CD8-positive, alpha-beta memory T cell (primary cell): ENCODE results near the gene PCGF5. TPM values are rescaled to one million over a fixed set of nuclear protein-coding genes. Genes with fewer than 3 reads are reported as not detected.
A peak's percentile ranks its signal among the peaks of the same experiment; 100 is the strongest.

Experiments used
- CTCF ChIA-PET: fragments of 350-600 bp; sonication (Branson Sonifier 250); formaldehyde crosslinking; loops from one replicate; lab custom pipeline; 2021; ENCODE audit warnings: antibody characterized with exemption; lab: Charles Lee
- POLR2A ChIA-PET: fragments of 350-600 bp; sonication (Branson Sonifier 250); formaldehyde crosslinking; loops from one replicate; lab custom pipeline; 2021; ENCODE audit warnings: antibody characterized with exemption; lab: Charles Lee
- DNase-seq, 5 donors: peaks; one replicate each; pipeline versions ENCODE4 v3.0.0 to v3.0.0-alpha.2; 2020 to 2022; ENCODE audit warnings: mixed read lengths in 1 of 5
- H3K27ac ChIP-seq: one replicate; pipeline ENCODE4 v1.7.0; 2013; ENCODE audit warnings: low read depth, mild to moderate bottlenecking, low read length, moderate library complexity
- H3K27me3 ChIP-seq: 2 replicates; pipeline ENCODE4 v1.7.0; 2013; ENCODE audit warnings: low read length, mild to moderate bottlenecking; ENCODE audit not compliant: insufficient read depth, poor library complexity, severe bottlenecking
- H3K36me3 ChIP-seq: 2 replicates; pipeline ENCODE4 v1.7.0; 2013; ENCODE audit warnings: mild to moderate bottlenecking, low read length, moderate library complexity; ENCODE audit not compliant: insufficient read depth
- H3K4me1 ChIP-seq: 2 replicates; pipeline ENCODE4 v1.7.0; 2013; ENCODE audit warnings: mild to moderate bottlenecking, low read length, moderate library complexity; ENCODE audit not compliant: insufficient read depth
- H3K4me3 ChIP-seq: 2 replicates; pipeline ENCODE4 v1.7.0; 2013; ENCODE audit warnings: mild to moderate bottlenecking, low read length
- H3K9me3 ChIP-seq: 2 replicates; pipeline ENCODE4 v1.7.0; 2013; ENCODE audit warnings: mild to moderate bottlenecking, low read length
- H3K27ac Mint-ChIP-seq, 8 donors: one replicate each; pipeline ENCODE4 v1.8.0; 2020 to 2021; ENCODE audit warnings: mixed read lengths in 8 of 8, mild to moderate bottlenecking in 6 of 8, inconsistent platforms in 3 of 8, moderate library complexity in 3 of 8
- H3K27me3 Mint-ChIP-seq, 2 donors: one replicate each; pipeline ENCODE4 v1.8.0; 2020 to 2021; ENCODE audit warnings: mixed read lengths in 2 of 2, mild to moderate bottlenecking in 1 of 2, moderate library complexity in 1 of 2
- H3K36me3 Mint-ChIP-seq, 3 donors: one replicate each; pipeline ENCODE4 v1.8.0; 2020 to 2021; ENCODE audit warnings: mixed read lengths in 3 of 3, inconsistent platforms in 1 of 3, mild to moderate bottlenecking in 1 of 3
- H3K4me1 Mint-ChIP-seq, 3 donors: one replicate each; pipeline ENCODE4 v1.8.0; 2020 to 2021; ENCODE audit warnings: mixed read lengths in 3 of 3, inconsistent platforms in 1 of 3, mild to moderate bottlenecking in 1 of 3
- H3K4me3 Mint-ChIP-seq, 7 donors: one replicate each; pipeline ENCODE4 v1.8.0; 2020 to 2021; ENCODE audit warnings: mixed read lengths in 7 of 7, mild to moderate bottlenecking in 6 of 7, moderate library complexity in 4 of 7, inconsistent platforms in 2 of 7
- H3K9me3 Mint-ChIP-seq, 5 donors: one replicate each; pipeline ENCODE4 v1.8.0; 2020 to 2022; ENCODE audit warnings: mixed read lengths in 5 of 5, mild to moderate bottlenecking in 3 of 5, moderate library complexity in 2 of 5, inconsistent platforms in 1 of 5
- polyA plus RNA-seq: library from polyadenylated mRNA; unstranded; fragments of 300-500 nt; fragmentation: Illumina TruSeq; gene quantifications from one replicate; pipeline ENCODE4 v1.2.3, GENCODE V29; 2021
- total RNA-seq, 2 experiments: library from RNA; stranded (reverse); gene quantifications; one replicate each; pipeline ENCODE4 v1.2.3, GENCODE V29; 2021

PCGF5 gene
- total and polyA plus RNA-seq, 3 experiments from 2014 or later: 57.0 to 68.4 (median 58.0) TPM

DNA sequence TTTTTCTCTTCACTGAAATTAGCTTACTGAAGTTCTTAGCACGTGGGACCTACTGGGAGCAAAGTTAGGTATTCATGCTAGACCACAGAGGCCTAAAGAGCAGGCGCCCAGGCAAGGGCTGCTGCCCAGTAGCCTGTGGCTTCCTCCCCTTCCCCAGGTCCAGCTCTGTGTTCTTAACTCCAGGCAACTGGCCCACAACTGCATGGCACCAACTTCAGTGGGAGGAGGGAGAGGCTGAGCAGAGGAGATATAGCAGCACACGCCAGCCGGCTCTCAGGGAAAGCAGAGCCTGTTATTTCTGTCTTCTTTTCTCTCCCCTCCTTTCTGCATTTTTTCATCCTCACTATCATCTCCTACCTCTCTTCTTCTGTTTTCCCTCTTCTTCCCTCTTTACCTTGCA lies 67.4 kb downstream of the PCGF5 start:
- peak overlapping the region in 2 of 8 donors; percentile 0 to 75 for H3K27ac Mint-ChIP-seq
- no peak overlapping the region for H3K4me3 ChIP-seq
- H3K9me3 Mint-ChIP-seq: no peaks in the 10 kb centered on the region
- H3K27ac ChIP-seq: no peak overlapping the region
- POLR2A ChIA-PET: no interaction called here
- H3K4me1 ChIP-seq: no peaks in the 10 kb centered on the region
- no peaks in the 10 kb centered on the region for H3K27me3 ChIP-seq
- H3K27me3 Mint-ChIP-seq: no peaks in the 10 kb centered on the region
- no peak for DNase-seq
- H3K9me3 ChIP-seq: no peaks in the 10 kb centered on the region
- H3K36me3 ChIP-seq: no peaks in the 10 kb centered on the region
- H3K36me3 Mint-ChIP-seq: peaks cover 0 to 6% (median 0%) of the 10 kb centered on the region in 3 donors
- CTCF ChIA-PET: interaction anchor here (1.1 to 4.8 kb wide), 2 partner anchors 11 kb away, joined by 3 to 23 read pairs; no protein-coding TSS in a partner anchor
- no peak overlapping the region for H3K4me3 Mint-ChIP-seq
- H3K4me1 Mint-ChIP-seq: no peaks in the 10 kb centered on the region

DNA sequence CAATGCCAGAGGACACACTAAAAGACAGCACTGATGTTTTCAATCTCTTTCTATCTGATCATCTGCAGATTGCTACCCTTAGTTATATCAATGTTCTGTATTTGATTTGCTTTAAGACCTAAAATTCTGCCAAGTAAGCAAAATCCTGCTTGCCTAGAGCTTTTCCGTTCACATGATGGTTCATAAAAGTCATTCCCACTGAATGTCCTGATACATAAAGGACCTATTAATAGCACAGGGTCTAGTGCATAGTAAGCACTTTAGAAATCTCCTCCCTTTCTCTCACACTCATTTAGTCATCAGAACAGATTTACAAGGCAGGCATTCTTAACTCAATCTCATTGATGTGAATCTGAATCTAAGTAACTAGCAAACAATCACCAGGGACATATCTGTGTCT lies 68.8 kb downstream of the PCGF5 start:
- Mint-ChIP-seq H3K9me3 (no peaks in the 10 kb centered on the region), H3K4me1 (no peaks in the 10 kb centered on the region), H3K4me3 (no peak overlapping the region), H3K27me3 (no peaks in the 10 kb centered on the region), H3K36me3 (peaks cover 0 to 5% (median 0%) of the 10 kb centered on the region in 3 donors), H3K27ac (no peak overlapping the region)
- H3K4me3 ChIP-seq: no peak overlapping the region
- H3K36me3 ChIP-seq: no peaks in the 10 kb centered on the region
- no peaks in the 10 kb centered on the region for H3K9me3 ChIP-seq
- H3K4me1 ChIP-seq: no peaks in the 10 kb centered on the region
- H3K27ac ChIP-seq: no peak overlapping the region
- ChIA-PET CTCF (interaction anchor here (4.8 kb wide), 1 partner anchor 9 kb away, joined by 23 read pairs; no protein-coding TSS in a partner anchor), POLR2A (no interaction called here)
- H3K27me3 ChIP-seq: no peaks in the 10 kb centered on the region
- no peak for DNase-seq

DNA sequence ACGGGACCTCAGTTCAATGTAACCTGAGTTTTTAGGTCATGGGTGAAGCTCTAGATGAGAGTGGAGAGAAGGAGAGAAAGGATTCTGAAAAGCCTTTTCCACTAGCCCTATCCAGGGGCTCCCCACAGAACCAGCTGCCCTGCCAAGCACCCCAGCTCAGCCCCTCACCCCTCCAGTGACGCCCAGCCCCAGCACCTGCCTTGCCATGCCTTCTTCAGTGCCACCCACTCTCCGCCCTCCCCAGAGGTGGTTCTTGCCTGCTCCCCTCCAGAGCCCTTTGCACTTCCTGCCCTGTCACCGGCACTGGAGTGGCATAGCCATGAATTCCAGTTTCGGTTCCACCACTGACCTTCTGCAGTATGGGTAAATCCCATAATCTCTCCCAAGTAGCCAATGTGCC lies 70.1 kb downstream of the PCGF5 start:
- Histone ChIP-seq H3K9me3 (no peaks in the 10 kb centered on the region), H3K36me3 (no peaks in the 10 kb centered on the region), H3K27me3 (no peaks in the 10 kb centered on the region), H3K4me1 (no peaks in the 10 kb centered on the region), H3K27ac (no peak overlapping the region), H3K4me3 (no peak overlapping the region)
- ChIA-PET POLR2A (no interaction called here), CTCF (interaction anchor here (4.8 kb wide), 1 partner anchor 8 kb away, joined by 23 read pairs; no protein-coding TSS in a partner anchor)
- peaks cover 2 to 3% of the 10 kb centered on the region in 2 donors for H3K27me3 Mint-ChIP-seq
- peak overlapping the region in 1 of 8 donors; percentile 11 for H3K27ac Mint-ChIP-seq
- no peak overlapping the region for H3K4me3 Mint-ChIP-seq
- H3K4me1 Mint-ChIP-seq: no peaks in the 10 kb centered on the region
- DNase-seq: no peak
- no peaks in the 10 kb centered on the region for H3K36me3 Mint-ChIP-seq
- no peaks in the 10 kb centered on the region for H3K9me3 Mint-ChIP-seq

DNA sequence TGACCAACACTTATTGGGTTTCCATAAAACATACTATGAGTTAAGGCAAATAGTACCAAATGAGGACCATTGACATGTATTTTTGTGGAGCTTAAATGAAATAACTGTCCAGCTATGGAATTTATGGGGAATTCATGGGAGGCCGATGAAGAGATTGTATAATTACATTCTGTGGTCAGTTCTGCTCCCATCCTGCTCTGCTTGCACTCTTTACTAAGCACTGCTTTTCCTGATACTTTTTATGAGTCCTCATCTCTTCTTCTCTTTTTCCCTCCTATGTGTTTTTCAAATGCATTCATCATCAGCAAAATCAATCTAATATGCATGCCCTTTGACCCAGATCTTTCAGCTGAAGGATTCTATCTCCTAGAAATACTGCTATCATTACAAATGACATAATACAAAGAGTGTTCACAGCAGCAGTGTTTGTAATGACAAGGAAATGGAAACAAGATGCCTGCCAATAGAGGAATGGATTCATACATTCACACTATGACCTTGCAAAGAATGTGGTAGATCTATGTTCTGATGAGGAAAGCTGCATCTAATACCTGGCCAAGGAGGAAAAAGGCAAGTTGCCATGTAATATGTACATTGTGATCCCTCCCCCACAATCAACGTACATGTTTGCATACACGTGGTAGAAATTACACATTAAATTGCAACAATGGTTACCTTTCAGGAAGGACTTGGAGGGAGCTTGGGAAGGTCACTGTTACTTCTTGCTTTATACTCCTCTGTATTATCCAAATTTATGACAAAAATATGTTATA lies 73.9 kb downstream of the PCGF5 start:
- ChIA-PET POLR2A (no interaction called here), CTCF (interaction anchor here (1.9 kb wide), 1 partner anchor 341 kb away, joined by 5 read pairs; no protein-coding TSS in a partner anchor)
- Histone ChIP-seq H3K36me3 (no peaks in the 10 kb centered on the region), H3K27me3 (peaks cover 6% of the 10 kb centered on the region), H3K4me3 (no peak overlapping the region), H3K4me1 (peaks cover 13% of the 10 kb centered on the region), H3K27ac (no peak overlapping the region), H3K9me3 (no peaks in the 10 kb centered on the region)
- no peaks in the 10 kb centered on the region for H3K9me3 Mint-ChIP-seq
- H3K36me3 Mint-ChIP-seq: no peaks in the 10 kb centered on the region
- no peak for DNase-seq
- no peak overlapping the region for H3K4me3 Mint-ChIP-seq
- peaks cover 8 to 10% of the 10 kb centered on the region in 2 donors for H3K27me3 Mint-ChIP-seq
- H3K4me1 Mint-ChIP-seq: peaks cover 9 to 16% (median 10%) of the 10 kb centered on the region in 3 donors
- H3K27ac Mint-ChIP-seq: no peak overlapping the region

DNA sequence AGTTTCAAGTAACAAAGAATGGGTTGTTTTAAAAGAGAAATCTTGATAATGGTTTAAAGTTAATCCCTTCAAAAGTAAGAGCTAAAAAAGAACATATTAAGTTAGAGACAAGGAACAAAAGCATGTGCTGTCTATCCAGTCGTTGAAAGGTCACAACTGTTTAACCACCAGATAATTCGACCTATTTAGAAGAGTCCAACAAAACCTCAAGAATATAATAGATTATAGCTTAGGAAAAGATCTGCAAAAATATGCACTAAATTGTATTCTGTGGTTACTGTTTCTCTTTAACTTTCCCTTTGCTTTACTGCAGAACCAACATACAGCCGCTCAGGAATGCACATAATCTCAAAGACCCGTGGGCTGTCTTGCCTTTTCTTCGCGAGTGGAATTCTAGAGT lies 74.9 kb downstream of the PCGF5 start:
- no peaks in the 10 kb centered on the region for H3K9me3 Mint-ChIP-seq
- Histone ChIP-seq H3K27me3 (peaks cover 6% of the 10 kb centered on the region), H3K36me3 (no peaks in the 10 kb centered on the region), H3K27ac (no peak overlapping the region), H3K9me3 (no peaks in the 10 kb centered on the region), H3K4me1 (peaks cover 13% of the 10 kb centered on the region), H3K4me3 (no peak overlapping the region)
- H3K27me3 Mint-ChIP-seq: peaks cover 8 to 10% of the 10 kb centered on the region in 2 donors
- no peak overlapping the region for H3K4me3 Mint-ChIP-seq
- no peak overlapping the region for H3K27ac Mint-ChIP-seq
- ChIA-PET POLR2A (no interaction called here), CTCF (no interaction called here)
- no peaks in the 10 kb centered on the region for H3K36me3 Mint-ChIP-seq
- H3K4me1 Mint-ChIP-seq: peaks cover 9 to 16% (median 10%) of the 10 kb centered on the region in 3 donors
- DNase-seq: no peak

DNA sequence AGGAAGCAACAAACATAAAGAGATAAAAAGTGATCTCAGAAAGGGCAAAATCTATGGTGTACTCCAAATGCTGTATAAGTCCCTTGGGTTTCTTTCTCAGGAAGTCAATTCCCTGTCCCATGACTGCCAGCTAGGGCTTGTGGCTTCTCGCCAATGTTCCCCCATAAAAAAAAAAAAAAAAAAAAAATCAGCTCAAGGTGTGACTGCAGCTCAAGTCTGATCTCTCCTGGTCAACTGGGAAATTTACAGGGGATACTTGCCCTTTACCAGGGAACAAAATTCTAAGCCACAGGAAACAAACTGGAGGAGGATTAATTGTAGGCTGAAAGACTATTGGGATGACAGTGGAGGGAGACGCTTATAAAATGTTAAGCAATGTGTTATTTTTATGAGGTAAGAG lies 76.0 kb downstream of the PCGF5 start:
- no peak for DNase-seq
- Histone ChIP-seq H3K36me3 (no peaks in the 10 kb centered on the region), H3K9me3 (no peaks in the 10 kb centered on the region), H3K4me1 (peaks cover 13% of the 10 kb centered on the region), H3K4me3 (no peak overlapping the region), H3K27me3 (peaks cover 6% of the 10 kb centered on the region), H3K27ac (no peak overlapping the region)
- ChIA-PET POLR2A (no interaction called here), CTCF (interaction anchor here (0.7 to 4.3 kb wide), 2 partner anchors 338 to 434 kb away, joined by 3 to 69 read pairs; partner anchors contain the start of gene PPP1R3C)
- Mint-ChIP-seq H3K27ac (no peak overlapping the region), H3K9me3 (no peaks in the 10 kb centered on the region), H3K4me3 (no peak overlapping the region), H3K27me3 (peaks cover 8 to 10% of the 10 kb centered on the region in 2 donors), H3K4me1 (peaks cover 9 to 16% (median 10%) of the 10 kb centered on the region in 3 donors), H3K36me3 (no peaks in the 10 kb centered on the region)

DNA sequence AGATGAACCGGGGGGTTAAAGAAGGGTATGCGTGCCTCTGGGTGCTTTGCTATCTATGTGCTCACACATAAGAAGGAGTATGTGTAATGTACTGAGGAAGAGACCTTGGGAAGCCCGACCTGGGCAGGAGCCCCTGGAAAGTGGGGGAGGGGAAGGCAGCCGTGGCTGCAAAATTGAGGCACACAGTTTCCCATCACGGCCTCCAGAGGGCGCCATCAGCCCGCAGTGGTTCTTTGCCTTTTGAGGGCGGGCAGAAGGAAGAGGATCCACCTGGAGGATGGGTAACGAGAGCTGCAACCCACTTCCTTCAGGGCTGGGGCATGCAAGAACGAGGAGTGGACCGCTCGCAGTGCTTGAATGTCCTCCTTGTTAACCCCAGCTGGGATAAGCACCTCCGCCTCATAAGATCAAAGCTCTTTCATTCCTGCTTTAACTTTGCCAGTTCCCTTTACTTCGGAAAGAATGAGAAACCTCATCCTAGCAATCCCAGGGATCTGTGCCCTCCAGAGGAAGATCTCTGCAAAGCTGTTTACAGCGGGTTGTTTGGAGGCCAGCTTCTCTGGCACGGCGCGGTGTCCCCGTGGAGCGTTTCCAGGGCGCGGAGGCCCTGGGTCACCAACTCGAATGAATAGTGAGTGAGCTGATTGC lies 77.9 kb downstream of the PCGF5 start:
- ChIA-PET CTCF (interaction anchor here (0.7 to 4.3 kb wide), 34 partner anchors 10 to 625 kb away, joined by 3 to 69 read pairs (median 4); partner anchors contain the start of genes BTAF1 and PPP1R3C), POLR2A (no interaction called here)
- Mint-ChIP-seq H3K4me1 (peaks cover 9 to 16% (median 10%) of the 10 kb centered on the region in 3 donors), H3K27me3 (peaks cover 8 to 10% of the 10 kb centered on the region in 2 donors), H3K9me3 (no peaks in the 10 kb centered on the region), H3K36me3 (no peaks in the 10 kb centered on the region), H3K4me3 (peak overlapping the region; percentile 14 to 88 (median 65)), H3K27ac (peak overlapping the region in 2 of 8 donors; percentile 30 to 37)
- Histone ChIP-seq H3K9me3 (no peaks in the 10 kb centered on the region), H3K27ac (no peak overlapping the region), H3K4me3 (peak overlapping the region; percentile 43), H3K27me3 (peaks cover 6% of the 10 kb centered on the region), H3K4me1 (peaks cover 13% of the 10 kb centered on the region), H3K36me3 (no peaks in the 10 kb centered on the region)
- DNase-seq: peak; percentile 58 to 85 (median 70)
